H1 (cell line): Measurements from ENCODE around the gene SEMA3A. TPM values are rescaled to one million over a fixed set of nuclear protein-coding genes. Genes with fewer than 3 reads are reported as not detected.
A peak's percentile ranks its signal among the peaks of the same experiment; 100 is the strongest.

Source experiments
- CTCF ChIA-PET: fragments of 300-600 bp; sonication (Branson Sonifier 250); formaldehyde crosslinking; loops from one replicate; lab custom pipeline; 2021; ENCODE audit not compliant: partially characterized antibody; lab: Charles Lee
- POLR2A ChIA-PET: fragments of 300-600 bp; sonication (Branson Sonifier 250); formaldehyde crosslinking; loops from one replicate; lab custom pipeline; 2021; ENCODE audit warnings: inconsistent platforms; ENCODE audit not compliant: partially characterized antibody; lab: Charles Lee
- DNase-seq, 2 experiments: peaks; one replicate each; pipeline versions ENCODE4 v3.0.0 to v3.0.0-alpha.2; 2010 to 2022; ENCODE audit warnings: low spot score in 2 of 2, low read depth in 1 of 2, mixed read lengths in 1 of 2
- FAIRE-seq: peaks from 2 replicates; lab custom pipeline; 2011; peaks lifted over from hg19 to GRCh38; lab: Jason Lieb, UNC
- H2AFZ ChIP-seq: 2 replicates; pipeline ENCODE4 v1.8.1; 2012; ENCODE audit warnings: low read length, inconsistent platforms
- H2AK5ac ChIP-seq: 2 replicates; pipeline ENCODE4 v1.6.1; 2013; ENCODE audit warnings: low read depth, low read length
- H2BK120ac ChIP-seq: replicated peaks from 2 replicates; pipeline ENCODE3; 2013; ENCODE audit warnings: low read depth, low read length, inconsistent platforms
- H2BK12ac ChIP-seq: 2 replicates; pipeline ENCODE4 v1.6.1; 2013; ENCODE audit warnings: low read depth, low read length
- H2BK15ac ChIP-seq: 2 replicates; pipeline ENCODE4 v1.6.1; 2013; ENCODE audit warnings: low read length
- H2BK20ac ChIP-seq: 2 replicates; pipeline ENCODE4 v1.6.1; 2013; ENCODE audit warnings: low read length
- H2BK5ac ChIP-seq: 2 replicates; pipeline ENCODE4 v1.6.1; 2013; ENCODE audit warnings: low read depth, low read length
- H3K14ac ChIP-seq: 2 replicates; pipeline ENCODE4 v1.6.1; 2013; ENCODE audit warnings: inconsistent platforms; ENCODE audit not compliant: insufficient read length
- H3K18ac ChIP-seq: 2 replicates; pipeline ENCODE4 v1.6.1; 2013; ENCODE audit warnings: low read length; ENCODE audit errors: extremely low read depth
- H3K23ac ChIP-seq: 2 replicates; pipeline ENCODE4 v1.6.1; 2013; ENCODE audit warnings: inconsistent platforms; ENCODE audit not compliant: insufficient read length
- H3K23me2 ChIP-seq: 2 replicates; pipeline ENCODE4 v1.6.1; 2013; ENCODE audit warnings: low read depth, low read length
- H3K27ac ChIP-seq: 2 replicates; pipeline ENCODE4 v1.6.1; 2011; ENCODE audit warnings: low read depth, low read length, inconsistent platforms
- H3K27me3 ChIP-seq, 4 experiments: replicated peaks in 1 of 4; 1 replicate in 1 of 4; 2 replicates in 3 of 4; pipeline versions ENCODE4 v1.6.1 to v1.8.1; 2011 to 2013; ENCODE audit warnings: low read length in 3 of 4, mild to moderate bottlenecking in 3 of 4, inconsistent platforms in 2 of 4, mixed read lengths in 2 of 4, moderate library complexity in 1 of 4; ENCODE audit not compliant: control insufficient read depth in 3 of 4, insufficient read depth in 3 of 4; ENCODE audit errors: extremely low read depth in 1 of 4
- H3K36me3 ChIP-seq, 4 experiments: 2 replicates each; pipeline versions ENCODE4 v1.6.1 to v1.8.1; 2011 to 2013; ENCODE audit warnings: mild to moderate bottlenecking in 4 of 4, low read length in 3 of 4, moderate library complexity in 2 of 4, control low read depth in 1 of 4, inconsistent platforms in 1 of 4; ENCODE audit not compliant: insufficient read depth in 4 of 4, control insufficient read depth in 2 of 4
- H3K4ac ChIP-seq: replicated peaks from 2 replicates; pipeline ENCODE3; 2013; ENCODE audit warnings: low read length, low read depth, mixed read lengths, inconsistent platforms; ENCODE audit not compliant: insufficient read length
- H3K4me1 ChIP-seq, 4 experiments: replicated peaks in 1 of 4; 1 replicate in 1 of 4; 2 replicates in 3 of 4; pipeline versions ENCODE4 v1.6.1 to v1.8.1; 2011 to 2013; ENCODE audit warnings: low read length in 3 of 4, inconsistent platforms in 2 of 4, mixed read lengths in 1 of 4; ENCODE audit not compliant: insufficient read depth in 4 of 4, control insufficient read depth in 3 of 4
- H3K4me2 ChIP-seq, 2 experiments: 2 replicates each; pipeline versions ENCODE4 v1.6.1 to v1.8.1; 2011 to 2013; ENCODE audit warnings: low read depth in 2 of 2, low read length in 2 of 2, control low read depth in 1 of 2, inconsistent platforms in 1 of 2, mild to moderate bottlenecking in 1 of 2; ENCODE audit not compliant: insufficient read depth in 1 of 2
- H3K4me3 ChIP-seq, 4 experiments: fragments of 200-600, 300-600 bp in 1 of 4; sonication (generic), shearing (Covaris generic), sonication (Bioruptor Twin) in 1 of 4; 2 replicates each; pipeline versions ENCODE4 v1.5.1 to v1.8.1; 2011 to 2016; ENCODE audit warnings: low read length in 4 of 4, low read depth in 3 of 4, control low read depth in 2 of 4, inconsistent platforms in 2 of 4, mild to moderate bottlenecking in 2 of 4, mixed read lengths in 1 of 4, moderate library complexity in 1 of 4; ENCODE audit not compliant: insufficient read depth in 2 of 4; ENCODE audit errors: extremely low read depth in 1 of 4
- H3K56ac ChIP-seq: replicated peaks from 2 replicates; pipeline ENCODE3; 2013; ENCODE audit warnings: low read depth, mild to moderate bottlenecking, mixed read lengths, low read length, inconsistent platforms; ENCODE audit not compliant: insufficient read length
- H3K79me1 ChIP-seq: 2 replicates; pipeline ENCODE4 v1.6.1; 2013; ENCODE audit warnings: low read depth, low read length, control low read depth
- H3K79me2 ChIP-seq, 2 experiments: 2 replicates each; pipeline versions ENCODE4 v1.6.1 to v1.8.1; 2012 to 2013; ENCODE audit warnings: low read length in 2 of 2, mild to moderate bottlenecking in 2 of 2, inconsistent platforms in 1 of 2; ENCODE audit not compliant: insufficient read depth in 2 of 2, control insufficient read depth in 1 of 2
- H3K9ac ChIP-seq, 4 experiments: replicated peaks in 1 of 4; 1 replicate in 1 of 4; 2 replicates in 3 of 4; pipeline versions ENCODE4 v1.6.1 to v1.8.1; 2011 to 2013; ENCODE audit warnings: low read depth in 3 of 4, low read length in 3 of 4, control low read depth in 2 of 4, mild to moderate bottlenecking in 2 of 4, moderate library complexity in 2 of 4, inconsistent platforms in 1 of 4; ENCODE audit errors: extremely low read depth in 1 of 4
- H3K9me3 ChIP-seq, 2 experiments: 2 replicates each; pipeline versions ENCODE4 v1.6.1 to v1.8.1; 2012 to 2013; ENCODE audit warnings: mild to moderate bottlenecking in 2 of 2, moderate library complexity in 2 of 2, control low read depth in 1 of 2, inconsistent platforms in 1 of 2, low read depth in 1 of 2, low read length in 1 of 2, mixed read lengths in 1 of 2; ENCODE audit not compliant: insufficient read depth in 2 of 2
- H4K20me1 ChIP-seq, 2 experiments: replicated peaks in 1 of 2; 2 replicates each; pipeline versions ENCODE3 to v1.8.1; 2011 to 2013; ENCODE audit warnings: inconsistent platforms in 2 of 2, low read length in 2 of 2, mild to moderate bottlenecking in 1 of 2; ENCODE audit not compliant: insufficient read depth in 2 of 2, control insufficient read depth in 1 of 2
- H4K5ac ChIP-seq: 2 replicates; pipeline ENCODE4 v1.6.1; 2013; ENCODE audit warnings: low read length, low read depth, mixed read lengths, inconsistent platforms; ENCODE audit not compliant: insufficient read length
- H4K8ac ChIP-seq: 2 replicates; pipeline ENCODE4 v1.8.0; 2013; ENCODE audit warnings: mild to moderate bottlenecking, moderate library complexity, low read length, inconsistent platforms; ENCODE audit not compliant: insufficient read depth; ENCODE audit errors: extremely low read depth
- H4K91ac ChIP-seq: replicated peaks from 2 replicates; pipeline ENCODE3; 2013; ENCODE audit warnings: low read length, mixed read lengths, inconsistent platforms; ENCODE audit not compliant: insufficient read length
- GTF2F1 ChIP-seq: IDR thresholded peaks from 2 replicates; pipeline ENCODE4 v1.6.1; 2012; ENCODE audit warnings: low read depth, low read length, improper control_type of control experiment, borderline replicate concordance
- WGBS, 2 experiments: shearing (Covaris generic) in 1 of 2; methylation state at CpG; one replicate each; pipeline versions ENCODE4 v1.1.6 to v1.1.7; 2013 to 2015; ENCODE audit warnings: low lambda C conversion rate in 2 of 2, mixed read lengths in 2 of 2, inconsistent platforms in 1 of 2, low coverage in 1 of 2, missing lambda C conversion rate in 1 of 2; ENCODE audit not compliant: insufficient replicate concordance in 2 of 2, insufficient coverage in 1 of 2, insufficient read length in 1 of 2; ENCODE audit errors: extremely low coverage in 1 of 2, missing lambda C conversion rate in 1 of 2; 5-methylcytosine and 5-hydroxymethylcytosine counted together
- polyA plus RNA-seq, 7 experiments: library from polyadenylated mRNA; depleted of rRNA in 3 of 7; stranded (reverse) in 5 of 7; unstranded in 2 of 7; fragments of >200 nt in 5 of 7; fragments of 200-250 nt in 2 of 7; gene quantifications; 1 replicate in 5 of 7; 2 replicates in 1 of 7; 4 replicates in 1 of 7; pipeline versions ENCODE4 v1.2.1 to v1.2.3, GENCODE V29; 2011 to 2013; ENCODE audit warnings: missing spikeins in 2 of 7, mixed read lengths in 2 of 7
- total RNA-seq: library from RNA; stranded (reverse); fragmentation: NEBNext Ultra II Directional; extraction: Animal tissue kit (Norgen Biotek cat#: 25700); gene quantifications from 2 replicates; pipeline ENCODE4 v1.2.1, GENCODE V29; 2021

SEMA3A gene
- total and polyA plus RNA-seq, 2 of the 8 experiments (the other 6 are each of a cell fraction or from before 2014, with no cell fraction given), result 8.1 to 45.9 TPM

DNA sequence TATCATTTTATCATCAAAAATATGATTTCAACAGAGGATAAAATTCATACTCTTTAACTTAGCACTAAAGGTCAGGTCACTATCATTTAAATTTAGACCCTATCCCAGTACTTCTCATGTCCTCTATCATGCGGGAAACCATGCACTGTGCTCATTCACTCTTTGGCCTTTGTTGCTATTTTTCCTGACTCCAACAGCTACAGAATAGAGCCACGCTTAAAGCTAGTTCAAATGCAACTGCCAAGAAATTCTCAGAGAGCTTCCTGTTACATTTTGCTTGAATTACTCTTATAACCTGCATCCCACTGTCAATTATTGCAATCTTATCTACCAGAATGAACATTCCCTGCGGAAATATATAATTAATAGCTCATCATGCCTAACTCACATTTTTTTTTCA is 58.3 kb downstream of the SEMA3A start:
- Histone ChIP-seq H3K27me3 (no peaks in the 10 kb centered on the region), H3K9ac (no peak overlapping the region), H3K79me1 (no peaks in the 10 kb centered on the region; the same call in 1 of the 2 replicates), H3K14ac (no peak overlapping the region), H4K20me1 (no peaks in the 10 kb centered on the region), H2BK5ac (no peak overlapping the region), H3K27ac (no peak overlapping the region), H3K4me3 (no peak overlapping the region), H3K18ac (no peak overlapping the region), H3K9me3 (no peaks in the 10 kb centered on the region), H3K4me1 (peaks cover 0 to 3% (median 0%) of the 10 kb centered on the region in 4 experiments; a peak in 2 of 7 replicates), H2AFZ (no peak overlapping the region), H4K8ac (no peak overlapping the region), H3K56ac (no peak overlapping the region), H4K5ac (no peak overlapping the region), H3K23ac (no peak overlapping the region), H3K79me2 (peaks cover 0 to 37% of the 10 kb centered on the region in 2 experiments; a peak in 3 of 4 replicates), H3K23me2 (no peaks in the 10 kb centered on the region), H2BK15ac (no peak overlapping the region), H2BK120ac (no peak overlapping the region), H2BK20ac (no peak overlapping the region), H3K4me2 (no peak overlapping the region), H2AK5ac (no peak overlapping the region), H4K91ac (no peak overlapping the region), H2BK12ac (no peak overlapping the region), H3K36me3 (peaks cover 0 to 5% (median 0%) of the 10 kb centered on the region in 4 experiments; a peak in 1 of 8 replicates), H3K4ac (no peak overlapping the region)
- DNase-seq (no peak), FAIRE-seq (peak; percentile 65)
- no peak for TF ChIP-seq GTF2F1
- CTCF ChIA-PET, result interaction anchor here (0.6 kb wide), 1 partner anchor 142 kb away, joined by 3 read pairs; no protein-coding TSS in a partner anchor
- POLR2A ChIA-PET, result no interaction called here
- WGBS, 2 experiments, result 56% methylated on average over 3 of the region's 3 CpGs; no CpG with 5 or more reads in 1 of the 2 experiments
